ENCODE data around the gene APBA3. TPM values are rescaled to one million over a fixed set of nuclear protein-coding genes. Genes with fewer than 3 reads are reported as not detected.
A peak's percentile ranks its signal among the peaks of the same experiment; 100 is the strongest.

APBA3 gene
- total and polyA plus RNA-seq, 3 donors from 2014 or later: 12.0 to 48.3 (median 34.4) TPM

DNA sequence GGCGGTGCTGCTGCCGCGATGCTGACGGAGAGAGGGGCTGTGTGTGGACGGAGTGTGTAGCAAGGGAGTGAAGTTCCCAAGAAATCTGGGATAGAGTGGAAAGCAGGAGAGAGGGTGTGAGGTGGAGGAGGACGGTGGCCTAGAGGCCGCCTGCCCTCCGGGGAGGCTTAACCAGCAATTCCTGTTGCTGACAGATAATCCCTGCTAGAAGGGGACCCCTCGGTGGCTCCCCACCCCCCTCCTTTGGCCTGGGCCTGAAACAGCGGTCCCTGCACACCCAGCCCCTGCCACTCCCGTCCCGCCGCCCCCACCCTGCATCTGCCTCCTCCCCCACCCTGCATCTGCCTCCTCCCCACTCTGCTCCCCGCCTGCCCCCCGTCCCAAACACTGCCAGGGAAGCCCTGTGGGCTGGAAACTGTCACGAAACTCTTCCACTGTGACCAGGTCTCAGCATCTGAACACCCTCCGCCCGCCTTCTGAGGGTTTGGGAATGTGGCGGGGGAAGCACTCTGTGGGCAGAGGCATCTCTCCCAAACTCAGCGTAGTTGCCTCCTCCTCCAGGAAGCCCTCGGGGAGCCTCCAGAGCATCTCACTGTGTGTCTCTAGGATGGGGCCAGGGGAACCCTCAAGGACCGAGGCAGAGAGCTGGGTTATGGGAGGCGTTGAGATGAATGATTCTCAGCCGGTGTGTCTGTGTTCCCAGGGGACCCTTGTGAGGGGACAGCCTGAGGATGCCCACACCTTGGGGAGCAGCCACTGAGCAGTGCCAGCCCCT lies 41.8 kb upstream of the APBA3 start:
- 73 to 85% methylated on average over 13 to 24 of the region's 24 CpGs for WGBS, 2 donors
- no peaks in the 10 kb centered on the region for H3K36me3 ChIP-seq (ENCODE audit: low read depth, missing control alignments)
- H3K9me3 ChIP-seq: no peaks in the 10 kb centered on the region
- H3K27ac ChIP-seq: no peak overlapping the region
- no peaks in the 10 kb centered on the region for H3K27me3 ChIP-seq
- no peak overlapping the region for H3K4me3 ChIP-seq
- TF ChIP-seq, protein P1, sequence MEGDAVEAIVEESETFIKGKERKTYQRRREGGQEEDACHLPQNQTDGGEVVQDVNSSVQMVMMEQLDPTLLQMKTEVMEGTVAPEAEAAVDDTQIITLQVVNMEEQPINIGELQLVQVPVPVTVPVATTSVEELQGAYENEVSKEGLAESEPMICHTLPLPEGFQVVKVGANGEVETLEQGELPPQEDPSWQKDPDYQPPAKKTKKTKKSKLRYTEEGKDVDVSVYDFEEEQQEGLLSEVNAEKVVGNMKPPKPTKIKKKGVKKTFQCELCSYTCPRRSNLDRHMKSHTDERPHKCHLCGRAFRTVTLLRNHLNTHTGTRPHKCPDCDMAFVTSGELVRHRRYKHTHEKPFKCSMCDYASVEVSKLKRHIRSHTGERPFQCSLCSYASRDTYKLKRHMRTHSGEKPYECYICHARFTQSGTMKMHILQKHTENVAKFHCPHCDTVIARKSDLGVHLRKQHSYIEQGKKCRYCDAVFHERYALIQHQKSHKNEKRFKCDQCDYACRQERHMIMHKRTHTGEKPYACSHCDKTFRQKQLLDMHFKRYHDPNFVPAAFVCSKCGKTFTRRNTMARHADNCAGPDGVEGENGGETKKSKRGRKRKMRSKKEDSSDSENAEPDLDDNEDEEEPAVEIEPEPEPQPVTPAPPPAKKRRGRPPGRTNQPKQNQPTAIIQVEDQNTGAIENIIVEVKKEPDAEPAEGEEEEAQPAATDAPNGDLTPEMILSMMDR (IDR thresholded peaks at IDR 0.05): no peak
- no peak for TF ChIP-seq POLR2A (IDR thresholded peaks at IDR 0.05)
- no peak for DNase-seq
- no peaks in the 10 kb centered on the region for H3K4me1 ChIP-seq
- intact Hi-C loops (cut with DNase I; ENCODE audit: low total_unique reads): no loop called here

DNA sequence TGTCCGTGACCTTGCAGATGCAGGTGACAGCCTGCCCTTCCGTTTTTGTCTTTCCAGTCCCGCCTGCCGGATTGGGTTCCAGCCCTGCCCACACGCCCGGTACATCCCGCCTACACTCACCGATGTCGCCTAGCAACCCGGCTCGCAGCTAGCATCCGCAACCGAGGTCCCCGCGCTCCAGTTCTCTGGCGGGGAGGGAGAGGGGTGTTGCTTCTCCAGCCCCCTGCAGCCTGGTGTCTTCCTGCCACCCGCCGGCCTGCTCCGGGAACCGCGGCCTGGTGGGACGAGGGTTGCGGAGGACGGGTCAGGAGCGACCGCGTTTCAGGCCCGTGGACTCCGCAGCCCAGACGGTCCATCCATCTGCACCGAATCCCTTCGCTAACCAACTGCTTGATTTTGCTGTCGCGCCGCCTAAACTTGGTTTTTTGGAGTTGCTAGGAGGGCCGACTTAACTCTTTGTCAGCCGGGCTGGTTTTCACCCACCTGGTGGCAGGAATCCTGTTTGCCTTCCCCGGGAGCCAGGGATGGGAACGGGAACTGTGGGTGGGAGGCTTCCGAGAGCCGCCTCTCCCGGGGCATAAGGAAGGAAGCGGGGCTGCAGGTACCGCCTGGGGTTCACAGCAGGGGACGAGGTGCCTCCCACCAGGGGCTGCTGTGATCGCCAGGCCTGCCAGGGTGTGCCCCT lies 40.1 kb upstream of the APBA3 start:
- H3K27me3 ChIP-seq: no peaks in the 10 kb centered on the region
- H3K36me3 ChIP-seq (ENCODE audit: low read depth, missing control alignments): no peaks in the 10 kb centered on the region
- H3K9me3 ChIP-seq: no peaks in the 10 kb centered on the region
- TF ChIP-seq, protein P1 (IDR thresholded peaks at IDR 0.05): no peak
- no peak for TF ChIP-seq POLR2A (IDR thresholded peaks at IDR 0.05)
- 5 to 24% methylated on average over 9 to 46 of the region's 46 CpGs for WGBS, 2 donors
- intact Hi-C loops (cut with DNase I; ENCODE audit: low total_unique reads): no loop called here
- H3K27ac ChIP-seq: no peak overlapping the region
- H3K4me1 ChIP-seq: no peaks in the 10 kb centered on the region
- H3K4me3 ChIP-seq: peak overlapping the region in 1 of 2 donors; percentile 3
- DNase-seq: peak; percentile 36

DNA sequence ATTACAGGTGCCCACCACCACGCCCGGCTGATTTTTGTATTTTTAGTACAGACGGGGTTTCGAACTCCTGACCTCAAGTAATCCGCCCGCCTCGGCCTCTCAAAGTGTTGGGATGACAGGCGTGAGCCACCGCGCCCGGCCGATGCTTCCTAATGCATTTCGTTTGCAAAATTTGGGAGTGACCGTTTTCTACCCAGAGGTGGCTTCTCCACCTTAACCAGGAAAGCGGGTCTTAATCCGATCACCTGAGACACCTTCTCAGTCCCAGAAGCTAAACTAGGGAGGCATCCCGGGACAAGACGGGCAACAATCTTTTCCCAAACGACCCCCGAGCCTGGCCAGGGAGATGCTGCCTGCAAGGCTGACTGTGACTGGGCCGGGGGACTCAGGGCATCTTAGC lies 39.5 kb upstream of the APBA3 start:
- Histone ChIP-seq H3K36me3 (ENCODE audit: low read depth, missing control alignments) (no peaks in the 10 kb centered on the region), H3K27me3 (no peaks in the 10 kb centered on the region), H3K4me3 (peak overlapping the region in 1 of 2 donors; percentile 3), H3K9me3 (no peaks in the 10 kb centered on the region), H3K27ac (no peak overlapping the region), H3K4me1 (no peaks in the 10 kb centered on the region)
- 22 to 33% methylated on average over 21 of the region's 21 CpGs for WGBS, 2 donors
- no peak for DNase-seq
- intact Hi-C loops (cut with DNase I; ENCODE audit: low total_unique reads): no loop called here
- TF ChIP-seq POLR2A (IDR thresholded peaks at IDR 0.05): no peak
- TF ChIP-seq, protein P1 (IDR thresholded peaks at IDR 0.05): no peak

DNA sequence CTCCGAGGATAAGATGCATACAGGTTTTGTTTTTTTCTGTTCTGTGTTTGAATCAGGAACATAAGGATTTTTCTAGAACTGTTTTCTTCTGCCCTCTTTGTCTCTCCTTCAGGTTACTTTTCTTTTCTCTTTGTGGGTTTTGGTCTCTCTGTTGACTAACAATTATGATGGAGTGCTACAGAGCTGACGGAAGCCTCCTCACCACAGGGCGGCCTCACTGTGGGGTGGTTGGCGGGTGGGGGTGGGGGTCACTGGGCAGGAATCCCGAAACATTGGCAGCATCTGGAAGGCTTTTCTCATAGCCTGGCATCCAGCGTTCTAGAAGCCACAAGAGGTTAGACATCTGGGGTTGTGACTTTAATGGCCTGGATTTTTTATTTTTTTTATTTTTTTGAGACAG lies 36.6 kb upstream of the APBA3 start:
- Histone ChIP-seq H3K36me3 (ENCODE audit: low read depth, missing control alignments) (no peaks in the 10 kb centered on the region), H3K27me3 (no peaks in the 10 kb centered on the region), H3K4me3 (no peak overlapping the region), H3K4me1 (no peaks in the 10 kb centered on the region), H3K27ac (no peak overlapping the region), H3K9me3 (no peaks in the 10 kb centered on the region)
- no peak for TF ChIP-seq POLR2A (IDR thresholded peaks at IDR 0.05)
- TF ChIP-seq, protein P1 (IDR thresholded peaks at IDR 0.05): no peak
- WGBS, 2 donors: 77 to 80% methylated on average over 6 of the region's 6 CpGs
- intact Hi-C loops (cut with DNase I; ENCODE audit: low total_unique reads): no loop called here
- no peak for DNase-seq

Measured in testis (tissue), 3 donors.